B cell (primary cell): ENCODE results near the gene ARHGAP26. TPM values are rescaled to one million over a fixed set of nuclear protein-coding genes. Genes with fewer than 3 reads are reported as not detected.

Experiments used
- ATAC-seq: fragments of 200-7000 bp; cut with Tn5 transposase; one replicate; pipeline ENCODE4 v1.10.0; 2021; ENCODE audit warnings: low read depth, mild to moderate bottlenecking, moderate number of reproducible peaks, moderate library complexity
- CTCF ChIA-PET: fragments of 350-600 bp; sonication (Branson Sonifier 250); formaldehyde crosslinking; loops from one replicate; lab custom pipeline; 2021; ENCODE audit warnings: antibody characterized with exemption, inconsistent platforms; lab: Charles Lee
- POLR2A ChIA-PET: fragments of 350-600 bp; sonication (Branson Sonifier 250); formaldehyde crosslinking; loops from one replicate; lab custom pipeline; 2021; ENCODE audit warnings: antibody characterized with exemption; lab: Charles Lee
- DNase-seq: peaks from one replicate; pipeline ENCODE4 v3.0.0; 2013
- H2AFZ ChIP-seq: 2 replicates; pipeline ENCODE4 v1.6.1; 2012; ENCODE audit warnings: mild to moderate bottlenecking, low read depth, low read length; ENCODE audit not compliant: insufficient read depth, poor library complexity, severe bottlenecking
- H3K27ac ChIP-seq, 2 donors: 1 replicate in 1 of 2; 2 replicates in 1 of 2; pipeline ENCODE4 v1.5.1; 2012 to 2013; ENCODE audit warnings: low read length in 2 of 2, mild to moderate bottlenecking in 2 of 2, moderate library complexity in 1 of 2
- H3K27me3 ChIP-seq, 4 experiments: fragments of 200-600 bp in 1 of 4; sonication (generic) in 1 of 4; replicated peaks in 1 of 4; 1 replicate in 2 of 4; 2 replicates in 2 of 4; pipeline versions ENCODE4 v1.6.1 to v1.7.0; 2013 to 2016; ENCODE audit warnings: low read length in 3 of 4, mild to moderate bottlenecking in 2 of 4, mixed read lengths in 1 of 4, moderate library complexity in 1 of 4; ENCODE audit not compliant: insufficient read depth in 4 of 4, control insufficient read depth in 3 of 4; ENCODE audit errors: control extremely low read depth in 1 of 4
- H3K36me3 ChIP-seq, 2 experiments: replicated peaks in 1 of 2; 1 replicate in 1 of 2; 2 replicates in 1 of 2; pipeline versions ENCODE4 v1.6.1 to v1.7.1; 2013; ENCODE audit warnings: low read length in 1 of 2; ENCODE audit not compliant: insufficient read depth in 2 of 2, control insufficient read depth in 1 of 2; ENCODE audit errors: control extremely low read depth in 1 of 2, extremely low read depth in 1 of 2
- H3K4me1 ChIP-seq, 2 donors: fragments of 200-600 bp in 1 of 2; sonication (generic) in 1 of 2; 1 replicate in 1 of 2; 2 replicates in 1 of 2; pipeline versions ENCODE4 v1.5.1 to v1.6.1; 2013 to 2017; ENCODE audit warnings: low read length in 2 of 2; ENCODE audit not compliant: control insufficient read depth in 2 of 2, insufficient read depth in 2 of 2
- H3K4me2 ChIP-seq: replicated peaks from 2 replicates; pipeline ENCODE3; 2012; ENCODE audit warnings: mild to moderate bottlenecking, low read depth, low read length; ENCODE audit not compliant: poor library complexity, severe bottlenecking
- H3K4me3 ChIP-seq, 5 experiments: fragments of 200-600 bp in 1 of 5; sonication (generic) in 1 of 5; 1 replicate in 3 of 5; 2 replicates in 2 of 5; pipeline versions ENCODE4 v1.5.1 to v1.7.0; 2011 to 2016; ENCODE audit warnings: low read length in 4 of 5, mild to moderate bottlenecking in 4 of 5, low read depth in 2 of 5, control low read depth in 1 of 5, moderate library complexity in 1 of 5; ENCODE audit not compliant: insufficient read depth in 1 of 5; ENCODE audit errors: control extremely low read depth in 1 of 5, extremely low read depth in 1 of 5
- H3K79me2 ChIP-seq: fragments of 200-600 bp; sonication (generic); one replicate; pipeline ENCODE4 v1.6.0; 2016; ENCODE audit warnings: low read length; ENCODE audit not compliant: control insufficient read depth, insufficient read depth
- H3K9ac ChIP-seq: fragments of 200-600 bp; sonication (generic); 2 replicates; pipeline ENCODE4 v1.6.1; 2017; ENCODE audit warnings: mild to moderate bottlenecking, low read length, moderate library complexity
- H3K9me3 ChIP-seq, 3 donors: one replicate each; pipeline versions ENCODE4 v1.6.1 to v1.7.1; 2013; ENCODE audit warnings: low read length in 2 of 3; ENCODE audit not compliant: control insufficient read depth in 2 of 3, insufficient read depth in 1 of 3; ENCODE audit errors: control extremely low read depth in 1 of 3
- H4K20me1 ChIP-seq: 2 replicates; pipeline ENCODE4 v1.6.0; 2012; ENCODE audit warnings: mild to moderate bottlenecking, low read length; ENCODE audit not compliant: insufficient read depth, control insufficient read depth, poor library complexity, severe bottlenecking
- H3K27ac Mint-ChIP-seq: one replicate; pipeline ENCODE4 v1.8.0; 2021; ENCODE audit warnings: mixed read lengths
- H3K27me3 Mint-ChIP-seq: one replicate; pipeline ENCODE4 v1.8.0; 2021; ENCODE audit warnings: mixed read lengths
- H3K4me1 Mint-ChIP-seq: one replicate; pipeline ENCODE4 v1.8.0; 2021; ENCODE audit warnings: mixed read lengths
- H3K4me3 Mint-ChIP-seq: one replicate; pipeline ENCODE4 v1.8.0; 2021; ENCODE audit warnings: mixed read lengths
- H3K9me3 Mint-ChIP-seq: one replicate; pipeline ENCODE4 v1.8.0; 2022; ENCODE audit warnings: mixed read lengths; ENCODE audit not compliant: insufficient read depth
- EZH2 ChIP-seq: IDR thresholded peaks from 2 replicates; pipeline ENCODE4 v1.6.1; 2012; ENCODE audit warnings: borderline replicate concordance, low read depth, mild to moderate bottlenecking, moderate library complexity, low read length; ENCODE audit not compliant: insufficient read depth, poor library complexity, severe bottlenecking
- WGBS: methylation state at CpG from one replicate; pipeline ENCODE4 v1.1.5; 2013; ENCODE audit warnings: missing lambda C conversion rate; ENCODE audit not compliant: insufficient coverage; 5-methylcytosine and 5-hydroxymethylcytosine counted together
- intact Hi-C: fragments of 100-400 bp; cut with micrococcal nuclease; formaldehyde crosslinking; loops from one replicate; pipeline ENCODE4 v1.10.0; 2022
- polyA plus RNA-seq: library from polyadenylated mRNA; depleted of rRNA; stranded (reverse); fragments of >200 nt; gene quantifications from 2 replicates; pipeline ENCODE4 v1.2.3, GENCODE V29; 2012
- total RNA-seq, 2 donors: library from RNA; stranded (reverse); fragments of 120-200 nt in 1 of 2; gene quantifications; 1 replicate in 1 of 2; 2 replicates in 1 of 2; pipeline versions ENCODE4 v1.2.3 to v1.2.4, GENCODE V29; 2013 to 2022
- TF ChIP-seq, protein P1 (sequence below): fragments of 200-600 bp; IDR thresholded peaks from one replicate; pipeline ENCODE4 v1.8.0; 2022; ENCODE audit warnings: antibody characterized with exemption, mild to moderate bottlenecking

ARHGAP26 gene
- total and polyA plus RNA-seq, 2 donors (not counting 1 experiment from before 2014, with no cell fraction given): 1.8 to 22.5 TPM

DNA sequence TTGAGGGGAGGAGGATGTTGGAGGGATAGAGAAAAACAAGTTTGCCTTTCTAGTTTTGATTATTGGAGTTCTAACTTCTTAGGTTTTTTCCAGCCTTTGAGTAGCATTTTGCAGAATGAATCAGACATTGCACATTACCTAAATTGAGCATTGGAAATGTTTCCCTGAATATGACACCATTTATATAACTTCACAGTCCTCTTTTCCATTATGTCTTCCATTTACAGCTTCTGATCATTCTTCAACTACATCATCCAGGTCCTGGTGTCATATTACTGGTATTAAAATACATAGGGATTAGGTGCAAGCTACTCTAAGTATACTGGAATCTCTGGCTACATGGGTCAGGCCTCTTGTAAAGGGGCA lies 286.1 kb downstream of the ARHGAP26 start:
- Histone ChIP-seq H3K9me3 (no peaks in the 10 kb centered on the region), H3K27me3 (no peaks in the 10 kb centered on the region), H3K79me2 (no peaks in the 10 kb centered on the region), H3K27ac (no peak overlapping the region), H3K4me2 (no peak overlapping the region), H2AFZ (no peak overlapping the region), H4K20me1 (no peaks in the 10 kb centered on the region), H3K4me3 (no peak overlapping the region), H3K36me3 (no peaks in the 10 kb centered on the region), H3K4me1 (peaks cover 7 to 8% of the 10 kb centered on the region in 2 donors), H3K9ac (no peak overlapping the region)
- Mint-ChIP-seq H3K4me3 (no peak overlapping the region), H3K4me1 (peaks cover 16% of the 10 kb centered on the region), H3K27me3 (no peaks in the 10 kb centered on the region), H3K27ac (no peak overlapping the region), H3K9me3 (no peaks in the 10 kb centered on the region)
- POLR2A ChIA-PET: no interaction called here
- ATAC-seq: no peak
- intact Hi-C loops: no loop called here
- DNase-seq: no peak
- CTCF ChIA-PET: no interaction called here
- no peak for TF ChIP-seq EZH2
- TF ChIP-seq, protein P1, sequence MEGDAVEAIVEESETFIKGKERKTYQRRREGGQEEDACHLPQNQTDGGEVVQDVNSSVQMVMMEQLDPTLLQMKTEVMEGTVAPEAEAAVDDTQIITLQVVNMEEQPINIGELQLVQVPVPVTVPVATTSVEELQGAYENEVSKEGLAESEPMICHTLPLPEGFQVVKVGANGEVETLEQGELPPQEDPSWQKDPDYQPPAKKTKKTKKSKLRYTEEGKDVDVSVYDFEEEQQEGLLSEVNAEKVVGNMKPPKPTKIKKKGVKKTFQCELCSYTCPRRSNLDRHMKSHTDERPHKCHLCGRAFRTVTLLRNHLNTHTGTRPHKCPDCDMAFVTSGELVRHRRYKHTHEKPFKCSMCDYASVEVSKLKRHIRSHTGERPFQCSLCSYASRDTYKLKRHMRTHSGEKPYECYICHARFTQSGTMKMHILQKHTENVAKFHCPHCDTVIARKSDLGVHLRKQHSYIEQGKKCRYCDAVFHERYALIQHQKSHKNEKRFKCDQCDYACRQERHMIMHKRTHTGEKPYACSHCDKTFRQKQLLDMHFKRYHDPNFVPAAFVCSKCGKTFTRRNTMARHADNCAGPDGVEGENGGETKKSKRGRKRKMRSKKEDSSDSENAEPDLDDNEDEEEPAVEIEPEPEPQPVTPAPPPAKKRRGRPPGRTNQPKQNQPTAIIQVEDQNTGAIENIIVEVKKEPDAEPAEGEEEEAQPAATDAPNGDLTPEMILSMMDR: no peak

DNA sequence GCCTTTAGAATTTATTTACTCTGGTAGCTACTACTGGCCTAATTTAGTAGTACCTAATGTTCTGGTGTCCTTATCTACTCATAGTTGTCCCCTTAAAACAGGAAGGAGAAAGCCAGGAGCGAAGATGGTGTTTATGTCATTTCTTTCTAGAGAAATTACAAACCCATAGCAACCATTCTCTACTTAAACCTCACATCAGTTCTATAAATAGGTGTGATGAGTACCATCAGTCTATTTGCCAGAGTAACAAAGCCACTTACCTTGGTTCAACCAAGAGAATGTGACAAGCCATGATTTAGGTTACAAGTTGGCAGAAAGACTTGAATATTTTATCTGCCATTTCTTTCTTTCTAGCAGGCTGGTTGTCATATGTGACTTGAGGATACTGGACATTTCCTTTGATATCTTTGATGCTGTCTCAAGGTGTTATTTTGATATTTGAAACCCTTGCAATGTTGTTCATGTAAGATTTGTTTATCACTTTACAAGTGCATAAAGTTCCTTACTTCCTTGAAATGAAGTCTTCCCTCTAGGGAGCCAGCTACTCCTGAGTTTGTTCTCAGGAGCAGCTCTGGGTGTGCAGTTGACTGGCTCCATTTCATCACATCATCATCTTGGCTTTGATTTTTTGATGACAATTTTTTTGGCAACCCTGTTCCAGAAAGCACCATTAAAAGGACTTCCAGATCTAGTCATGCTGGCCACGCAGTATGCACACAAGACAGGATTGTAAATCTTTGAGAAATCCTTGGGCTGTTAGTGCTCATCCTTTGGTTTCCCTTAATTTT lies 286.8 kb downstream of the ARHGAP26 start:
- ChIA-PET CTCF (no interaction called here), POLR2A (no interaction called here)
- intact Hi-C loops: no loop called here
- Histone ChIP-seq H3K4me2 (no peak overlapping the region), H3K9ac (no peak overlapping the region), H3K4me1 (peaks cover 7 to 8% of the 10 kb centered on the region in 2 donors), H3K36me3 (no peaks in the 10 kb centered on the region), H3K27me3 (no peaks in the 10 kb centered on the region), H3K79me2 (no peaks in the 10 kb centered on the region), H3K9me3 (no peaks in the 10 kb centered on the region), H3K4me3 (no peak overlapping the region), H2AFZ (no peak overlapping the region), H4K20me1 (no peaks in the 10 kb centered on the region), H3K27ac (no peak overlapping the region)
- no peak overlapping the region for H3K4me3 Mint-ChIP-seq
- ATAC-seq: no peak
- H3K27me3 Mint-ChIP-seq: no peaks in the 10 kb centered on the region
- DNase-seq: no peak
- H3K27ac Mint-ChIP-seq: no peak overlapping the region
- H3K4me1 Mint-ChIP-seq: peaks cover 16% of the 10 kb centered on the region
- no peaks in the 10 kb centered on the region for H3K9me3 Mint-ChIP-seq
- WGBS: 100% methylated on average over 1 of the region's 2 CpGs
- TF ChIP-seq, protein P1: no peak
- no peak for TF ChIP-seq EZH2
